ENCODE results near the gene CUX1.

Gene CUX1

DNA sequence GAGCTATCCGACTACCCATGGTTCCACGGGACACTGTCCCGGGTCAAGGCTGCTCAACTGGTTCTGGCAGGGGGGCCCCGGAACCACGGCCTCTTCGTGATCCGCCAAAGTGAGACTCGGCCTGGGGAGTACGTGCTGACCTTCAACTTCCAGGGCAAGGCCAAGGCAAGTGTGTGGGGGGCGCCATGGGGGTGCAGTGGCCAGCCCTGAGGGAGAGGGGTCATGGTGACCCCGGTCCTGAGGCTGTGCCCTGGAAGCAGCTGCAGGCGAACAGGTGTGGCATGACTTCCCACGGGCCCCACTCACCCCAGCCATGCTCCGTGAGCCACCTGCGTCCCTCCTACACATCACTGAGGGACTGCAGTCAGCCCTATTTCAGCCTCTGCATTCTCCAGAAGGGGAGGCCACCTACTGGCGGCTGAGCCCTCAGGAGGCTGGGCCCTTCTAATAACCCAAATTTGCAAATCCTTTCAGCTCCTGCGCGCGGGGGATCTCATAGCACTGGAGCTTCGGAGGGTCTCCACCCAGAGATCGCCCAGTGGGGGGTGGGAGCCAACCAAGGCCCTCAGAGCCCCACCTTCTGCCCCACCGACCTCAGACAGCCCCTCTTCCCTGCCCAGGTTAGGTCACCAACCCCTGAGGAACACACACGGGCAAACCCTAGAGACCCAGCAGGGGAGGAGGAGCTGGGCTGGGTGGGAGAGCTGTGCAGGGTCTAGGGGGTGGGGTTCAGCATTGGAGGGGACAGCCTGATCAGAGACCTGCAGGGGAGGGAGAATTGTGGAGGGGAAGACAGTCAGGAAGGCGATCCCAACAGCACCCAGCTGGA is 500.0 kb downstream of the CUX1 start:
- H3K4me3 ChIP-seq (ENCODE audit: low read depth, low read length), result no peak overlapping the region
- TF ChIP-seq, protein P1, sequence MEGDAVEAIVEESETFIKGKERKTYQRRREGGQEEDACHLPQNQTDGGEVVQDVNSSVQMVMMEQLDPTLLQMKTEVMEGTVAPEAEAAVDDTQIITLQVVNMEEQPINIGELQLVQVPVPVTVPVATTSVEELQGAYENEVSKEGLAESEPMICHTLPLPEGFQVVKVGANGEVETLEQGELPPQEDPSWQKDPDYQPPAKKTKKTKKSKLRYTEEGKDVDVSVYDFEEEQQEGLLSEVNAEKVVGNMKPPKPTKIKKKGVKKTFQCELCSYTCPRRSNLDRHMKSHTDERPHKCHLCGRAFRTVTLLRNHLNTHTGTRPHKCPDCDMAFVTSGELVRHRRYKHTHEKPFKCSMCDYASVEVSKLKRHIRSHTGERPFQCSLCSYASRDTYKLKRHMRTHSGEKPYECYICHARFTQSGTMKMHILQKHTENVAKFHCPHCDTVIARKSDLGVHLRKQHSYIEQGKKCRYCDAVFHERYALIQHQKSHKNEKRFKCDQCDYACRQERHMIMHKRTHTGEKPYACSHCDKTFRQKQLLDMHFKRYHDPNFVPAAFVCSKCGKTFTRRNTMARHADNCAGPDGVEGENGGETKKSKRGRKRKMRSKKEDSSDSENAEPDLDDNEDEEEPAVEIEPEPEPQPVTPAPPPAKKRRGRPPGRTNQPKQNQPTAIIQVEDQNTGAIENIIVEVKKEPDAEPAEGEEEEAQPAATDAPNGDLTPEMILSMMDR (IDR thresholded peaks at IDR 0.05; ENCODE audit: borderline replicate concordance, insufficient read depth, low read depth, low read length), result no peak

DNA sequence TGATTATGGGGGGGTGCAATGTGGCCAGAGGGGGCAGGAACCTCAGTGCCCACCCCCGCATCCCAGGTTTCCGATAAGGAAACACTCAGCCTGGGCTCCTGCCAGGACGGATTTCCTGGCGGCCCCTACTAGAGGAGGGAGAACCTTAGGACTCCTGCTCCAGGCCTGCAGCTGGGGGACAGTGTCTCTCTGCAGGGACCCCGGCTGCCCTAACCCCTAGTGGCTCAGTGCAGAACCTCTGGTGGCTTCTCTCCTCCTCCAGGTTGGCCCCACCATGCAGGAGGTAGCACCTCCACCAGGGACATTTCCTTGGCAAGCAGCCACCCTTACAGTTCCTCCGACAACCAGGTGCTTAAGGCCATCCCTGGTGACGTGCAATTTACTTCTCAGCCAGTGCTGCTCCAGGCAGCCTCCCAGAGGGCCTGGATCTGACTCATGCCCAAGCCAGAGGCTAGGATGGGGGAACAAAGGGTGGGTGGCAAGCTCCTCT is 501.1 kb downstream of the CUX1 start:
- H3K4me3 ChIP-seq (ENCODE audit: low read depth, low read length), result no peak overlapping the region
- TF ChIP-seq, protein P1 (IDR thresholded peaks at IDR 0.05; ENCODE audit: borderline replicate concordance, insufficient read depth, low read depth, low read length), result 0 out of 2 replicates have a peak, but pooled peaks have one; percentile 3

DNA sequence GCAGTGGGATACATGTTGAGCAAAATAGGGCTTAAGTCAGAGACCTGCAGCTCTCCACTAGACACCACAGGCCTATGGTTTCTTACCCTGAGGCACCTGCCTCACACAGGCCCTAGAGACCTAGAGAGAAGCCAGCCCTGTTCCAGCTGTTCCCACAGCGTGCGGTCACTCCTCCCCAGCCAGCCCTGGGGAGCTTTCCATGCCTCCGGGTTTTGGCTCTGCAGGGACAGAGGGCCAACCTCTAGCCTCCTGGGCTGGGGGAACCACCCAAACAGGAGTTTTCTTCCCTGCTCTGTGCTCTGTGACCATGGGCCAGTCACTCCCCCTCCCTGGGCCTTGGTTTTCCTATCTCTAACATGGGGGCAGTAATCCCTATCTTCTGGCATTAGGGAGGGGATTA is 502.2 kb downstream of the CUX1 start:
- TF ChIP-seq, protein P1 (IDR thresholded peaks at IDR 0.05; ENCODE audit: borderline replicate concordance, insufficient read depth, low read depth, low read length), result no peak

DNA sequence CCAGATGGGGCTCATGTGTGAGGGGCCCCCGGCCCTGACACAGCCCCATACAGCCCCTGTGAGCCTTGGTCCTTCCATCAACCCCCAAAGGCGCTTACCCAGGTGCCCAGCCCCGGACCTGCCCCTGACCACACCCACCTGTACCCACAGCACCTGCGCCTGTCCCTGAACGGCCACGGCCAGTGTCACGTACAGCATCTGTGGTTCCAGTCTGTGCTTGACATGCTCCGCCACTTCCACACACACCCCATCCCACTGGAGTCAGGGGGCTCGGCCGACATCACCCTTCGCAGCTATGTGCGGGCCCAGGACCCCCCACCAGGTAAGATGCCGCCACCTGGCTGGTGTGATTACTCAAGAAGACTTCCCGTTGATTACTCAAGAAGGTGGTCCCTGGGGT is 502.8 kb downstream of the CUX1 start:
- no peak overlapping the region for H3K4me3 ChIP-seq (ENCODE audit: low read depth, low read length)
- TF ChIP-seq, protein P1 (IDR thresholded peaks at IDR 0.05; ENCODE audit: borderline replicate concordance, insufficient read depth, low read depth, low read length), result no peak

More for the DNA sequence above, 502.2 kb downstream of the CUX1 start:
- H3K4me3 ChIP-seq (ENCODE audit: low read depth, low read length), result no peak overlapping the region

DNA sequence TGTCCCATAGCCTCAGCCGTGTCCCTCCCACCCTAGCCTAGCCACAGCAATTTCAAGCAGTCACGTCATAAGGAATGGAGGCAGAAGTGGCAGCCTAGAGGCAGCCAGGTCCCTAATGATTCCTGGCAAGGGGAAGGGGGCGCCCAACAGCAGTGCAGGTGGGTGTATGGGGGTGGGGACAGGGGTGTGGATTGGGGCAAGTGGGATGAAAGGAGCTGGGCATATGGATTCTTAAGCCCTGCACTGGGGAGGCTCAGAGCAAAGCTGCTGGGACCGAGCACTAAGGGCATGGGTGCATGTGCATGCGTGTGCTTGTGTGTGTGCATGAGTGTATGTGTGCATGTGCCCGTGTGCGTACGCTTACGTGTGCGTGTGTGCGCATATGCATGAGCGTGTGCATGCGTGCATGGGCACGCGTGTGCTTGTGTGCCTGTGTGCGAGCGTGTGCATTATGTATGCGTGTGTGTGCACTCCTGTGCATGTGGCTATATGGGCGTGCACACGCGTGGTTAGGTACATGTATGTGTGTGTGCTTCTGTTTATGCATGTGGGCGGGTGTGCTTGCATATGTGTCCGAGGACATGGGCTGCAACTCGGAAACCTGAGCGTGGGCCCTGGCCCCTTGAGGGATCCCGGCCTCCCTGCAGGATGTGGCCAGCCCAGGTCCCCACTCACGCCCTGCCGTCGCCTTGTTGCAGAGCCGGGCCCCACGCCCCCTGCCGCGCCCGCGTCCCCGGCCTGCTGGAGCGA is 503.4 kb downstream of the CUX1 start:
- H3K4me3 ChIP-seq (ENCODE audit: low read depth, low read length), result no peak overlapping the region
- TF ChIP-seq, protein P1 (IDR thresholded peaks at IDR 0.05; ENCODE audit: borderline replicate concordance, insufficient read depth, low read depth, low read length), result no peak

DNA sequence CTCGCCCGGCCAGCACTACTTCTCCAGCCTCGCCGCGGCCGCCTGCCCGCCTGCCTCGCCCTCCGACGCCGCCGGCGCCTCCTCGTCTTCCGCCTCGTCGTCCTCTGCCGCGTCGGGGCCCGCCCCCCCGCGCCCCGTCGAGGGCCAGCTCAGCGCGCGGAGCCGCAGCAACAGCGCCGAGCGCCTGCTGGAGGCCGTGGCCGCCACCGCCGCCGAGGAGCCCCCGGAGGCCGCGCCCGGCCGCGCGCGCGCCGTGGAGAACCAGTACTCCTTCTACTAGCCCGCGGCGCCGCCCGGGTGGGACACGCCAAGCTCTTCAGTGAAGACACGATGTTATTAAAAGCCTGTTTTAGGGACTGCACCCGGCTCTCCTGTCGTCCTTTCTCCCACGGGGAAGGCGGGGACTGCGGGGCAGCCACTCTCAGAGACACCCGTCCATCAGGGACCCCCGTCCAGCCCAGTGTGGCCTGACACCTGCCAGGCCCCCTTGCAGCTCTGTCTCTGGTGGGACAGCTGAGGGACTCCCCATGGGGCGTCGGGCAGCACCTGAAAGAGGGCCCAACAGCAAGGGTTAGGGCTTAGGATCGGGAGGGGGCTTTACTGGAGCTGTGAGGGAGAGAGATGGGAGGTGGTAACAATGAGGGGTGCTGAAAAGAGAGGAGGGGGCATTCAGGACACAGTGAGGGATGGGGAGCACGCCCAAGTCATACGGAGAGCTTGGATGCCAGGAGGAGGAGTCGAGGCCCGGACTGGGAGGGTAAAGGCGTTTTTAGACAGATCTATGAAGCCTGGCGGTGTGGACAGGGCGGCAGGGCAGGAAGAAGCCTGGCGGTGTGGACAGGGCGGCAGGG is 504.1 kb downstream of the CUX1 start:
- TF ChIP-seq, protein P1 (IDR thresholded peaks at IDR 0.05; ENCODE audit: borderline replicate concordance, insufficient read depth, low read depth, low read length), result no peak
- no peak overlapping the region for H3K4me3 ChIP-seq (ENCODE audit: low read depth, low read length)
